GM12878 (cell line): ENCODE results near the gene TMEM19. TPM values are rescaled to one million over a fixed set of nuclear protein-coding genes. Genes with fewer than 3 reads are reported as not detected.

Experiments
- ATAC-seq: fragments of 200-7000 bp; cut with Tn5 transposase; 3 replicates; pipeline ENCODE4 v1.9.1; 2020; ENCODE audit warnings: mild to moderate bottlenecking, moderate library complexity
- BruUV-seq: library from RNA; stranded (reverse); fragments of 400-500 nt; replicated peaks from 2 replicates; lab custom pipeline; 2021; lab: Mats Ljungman, UMichigan
- CTCF ChIA-PET: fragments of 300-600 bp; sonication (Branson Sonifier 250); formaldehyde crosslinking; extraction: SDS; loops from one replicate; lab custom pipeline; 2021; ENCODE audit warnings: inconsistent platforms; lab: Yijun Ruan, JAX
- POLR2A ChIA-PET: fragments of 350-600 bp; formaldehyde crosslinking; extraction: SDS; loops from one replicate; lab custom pipeline; 2021; ENCODE audit warnings: inconsistent platforms; lab: Charles Lee
- RAD21 ChIA-PET: fragments of 300-600 bp; sonication (Branson Sonifier 250); formaldehyde crosslinking; loops from one replicate; lab custom pipeline; 2023; ENCODE audit warnings: antibody characterized with exemption; ENCODE audit not compliant: unreplicated experiment; lab: Charles Lee
- SMC1A ChIA-PET: fragments of 300-600 bp; sonication (Branson Sonifier 250); formaldehyde crosslinking; loops from one replicate; lab custom pipeline; 2023; ENCODE audit not compliant: unreplicated experiment, uncharacterized antibody; lab: Charles Lee
- DNase-seq: peaks from one replicate; pipeline ENCODE4 v3.0.0-alpha.2; 2011; ENCODE audit warnings: low read depth, low spot score
- FAIRE-seq: peaks from 3 replicates; lab custom pipeline; 2011; peaks lifted over from hg19 to GRCh38; lab: Jason Lieb, UNC
- H2AFZ ChIP-seq: 2 replicates; pipeline ENCODE4 v1.6.0; 2011; ENCODE audit warnings: low read depth, low read length, control low read depth; ENCODE audit not compliant: control insufficient read depth
- H3K27ac ChIP-seq: 2 replicates; pipeline ENCODE4 v1.5.1; 2011; ENCODE audit warnings: control low read depth; ENCODE audit not compliant: control insufficient read depth, insufficient read depth
- H3K27me3 ChIP-seq, 2 experiments: replicated peaks in 1 of 2; 2 replicates each; pipeline versions ENCODE4 v1.6.0 to v1.6.1; 2011; ENCODE audit warnings: low read length in 1 of 2; ENCODE audit not compliant: control insufficient read depth in 2 of 2, insufficient read depth in 2 of 2
- H3K36me3 ChIP-seq, 2 experiments: 2 replicates each; pipeline ENCODE4 v1.5.1; 2011; ENCODE audit warnings: low read length in 1 of 2; ENCODE audit not compliant: control insufficient read depth in 2 of 2, insufficient read depth in 2 of 2
- H3K4me1 ChIP-seq: 2 replicates; pipeline ENCODE4 v1.6.1; 2011; ENCODE audit warnings: mild to moderate bottlenecking, low read length, moderate library complexity, mixed read lengths; ENCODE audit not compliant: control insufficient read depth, insufficient read depth
- H3K4me2 ChIP-seq: 2 replicates; pipeline ENCODE4 v1.6.0; 2011; ENCODE audit warnings: control low read depth; ENCODE audit not compliant: control insufficient read depth, insufficient read depth
- H3K4me3 ChIP-seq: fragments of 200-600 bp; sonication (generic); 2 replicates; pipeline ENCODE4 v1.5.1; 2016
- H3K79me2 ChIP-seq: 2 replicates; pipeline ENCODE4 v1.6.0; 2011; ENCODE audit warnings: low read length; ENCODE audit not compliant: control insufficient read depth, insufficient read depth
- H3K9ac ChIP-seq: 2 replicates; pipeline ENCODE4 v1.8.0; 2011; ENCODE audit warnings: low read length, control low read depth, mixed read lengths; ENCODE audit not compliant: control insufficient read depth, insufficient read depth
- H3K9me3 ChIP-seq: replicated peaks from 3 replicates; pipeline ENCODE4 v1.5.1; 2011; ENCODE audit warnings: mild to moderate bottlenecking, low read length; ENCODE audit not compliant: control insufficient read depth, insufficient read depth
- H4K20me1 ChIP-seq: 2 replicates; pipeline ENCODE4 v1.6.0; 2011; ENCODE audit not compliant: control insufficient read depth, insufficient read depth
- ATF3 ChIP-seq: IDR thresholded peaks from 2 replicates; pipeline ENCODE4 v1.6.1; 2011; ENCODE audit warnings: low read depth, mild to moderate bottlenecking, low read length, moderate library complexity, borderline replicate concordance; ENCODE audit errors: extremely low read depth
- BHLHE40 ChIP-seq, 2 experiments: fragments of 450-650 bp in 1 of 2; IDR thresholded peaks; 2 replicates each; pipeline ENCODE4 v1.6.1; 2011 to 2017; ENCODE audit warnings: low read depth in 2 of 2, borderline replicate concordance in 1 of 2, improper control_type of control experiment in 1 of 2, low read length in 1 of 2, mild to moderate bottlenecking in 1 of 2
- CBX3 ChIP-seq: fragments of 200-600 bp; sonication (generic); IDR thresholded peaks from 2 replicates; pipeline ENCODE4 v1.6.1; 2016; ENCODE audit warnings: low read depth, borderline replicate concordance
- CHD4 ChIP-seq: fragments of 200-600 bp; sonication (generic); IDR thresholded peaks from 2 replicates; pipeline ENCODE4 v1.6.1; 2016; ENCODE audit warnings: mild to moderate bottlenecking
- EZH2 ChIP-seq: IDR thresholded peaks from 2 replicates; pipeline ENCODE4 v1.6.1; 2012; ENCODE audit warnings: low read depth, mild to moderate bottlenecking, control low read depth, inconsistent platforms, low read length, borderline replicate concordance; ENCODE audit not compliant: control insufficient read depth
- HDAC2 ChIP-seq: fragments of 200-600 bp; sonication (generic); IDR thresholded peaks from 2 replicates; pipeline ENCODE4 v1.6.1; 2017
- KDM1A ChIP-seq: fragments of 200-600 bp; sonication (generic); IDR thresholded peaks from 2 replicates; pipeline ENCODE4 v1.6.1; 2016; ENCODE audit warnings: borderline replicate concordance
- MTA2 ChIP-seq: fragments of 450-650 bp; IDR thresholded peaks from 2 replicates; pipeline ENCODE4 v1.6.1; 2016; ENCODE audit warnings: low read depth, mild to moderate bottlenecking, moderate library complexity
- POLR2AphosphoS5 ChIP-seq: IDR thresholded peaks from 2 replicates; pipeline ENCODE4 v1.6.1; 2011; ENCODE audit warnings: mild to moderate bottlenecking, low read length, inconsistent platforms
- RAD51 ChIP-seq: fragments of 450-650 bp; IDR thresholded peaks from 2 replicates; pipeline ENCODE4 v1.6.1; 2016; ENCODE audit warnings: moderate library complexity, mild to moderate bottlenecking, inconsistent platforms
- RFX5 ChIP-seq: IDR thresholded peaks from 2 replicates; pipeline ENCODE4 v1.6.1; 2011; ENCODE audit warnings: low read depth, low read length, improper control_type of control experiment
- SMARCA5 ChIP-seq: fragments of 450-650 bp; IDR thresholded peaks from 2 replicates; pipeline ENCODE4 v1.6.1; 2017; ENCODE audit warnings: mild to moderate bottlenecking
- SUPT20H ChIP-seq: IDR thresholded peaks from 2 replicates; pipeline ENCODE4 v1.6.1; 2011; ENCODE audit warnings: low read depth, mild to moderate bottlenecking, low read length, moderate library complexity, borderline replicate concordance; ENCODE audit not compliant: control insufficient read depth
- ZNF274 ChIP-seq: IDR thresholded peaks from one replicate; pipeline ENCODE4 v1.8.0; 2011; ENCODE audit not compliant: insufficient read length, insufficient read depth
- ZNF687 ChIP-seq: fragments of 450-650 bp; IDR thresholded peaks from 2 replicates; pipeline ENCODE4 v1.6.1; 2017; ENCODE audit warnings: mild to moderate bottlenecking, moderate library complexity
- WGBS: methylation state at CpG from one replicate; pipeline ENCODE4 v1.1.6; 2016; ENCODE audit warnings: low lambda C conversion rate; ENCODE audit not compliant: insufficient replicate concordance, insufficient coverage; ENCODE audit errors: missing lambda C conversion rate; 5-methylcytosine and 5-hydroxymethylcytosine counted together
- in situ Hi-C: fragments of 300-500 bp; cut with MboI; formaldehyde crosslinking; loops from 9 replicates; pipeline ENCODE4 v1.14.3; 2018; ENCODE audit warnings: mixed read lengths
- intact Hi-C: fragments of 100-400 bp; cut with micrococcal nuclease; formaldehyde crosslinking; loops from one replicate; pipeline ENCODE4 v1.14.2; 2022; ENCODE audit not compliant: unreplicated experiment
- polyA plus RNA-seq, 11 experiments: library from polyadenylated mRNA; depleted of rRNA in 4 of 11; unstranded in 6 of 11; stranded (reverse) in 5 of 11; fragments of >200 nt; fragmentation: Nextera tagmentation in 4 of 11; fragmentation: Illumina TruSeq in 1 of 11; extraction: Ambion mirVana in 4 of 11; extraction: Trizol in 1 of 11; gene quantifications; 1 replicate in 1 of 11; 2 replicates in 10 of 11; pipeline versions ENCODE4 v1.2.1 to v1.2.3, GENCODE V29; 2011 to 2016; ENCODE audit warnings: inconsistent platforms in 2 of 11, missing spikeins in 2 of 11, low read depth in 1 of 11
- total RNA-seq, 4 experiments: library from RNA; depleted of rRNA in 3 of 4; stranded (reverse); fragments of >200 nt in 3 of 4; fragmentation: Illumina TruSeq in 1 of 4; extraction: Trizol in 1 of 4; gene quantifications; 2 replicates each; pipeline versions ENCODE4 v1.2.1 to v1.2.3, GENCODE V29; 2013 to 2021
- TF ChIP-seq, protein P1 (sequence below): fragments of 450-650 bp; IDR thresholded peaks from 2 replicates; pipeline ENCODE4 v1.6.1; 2017; ENCODE audit warnings: borderline replicate concordance
- TF ChIP-seq, protein P2 (sequence below): fragments of 450-650 bp; IDR thresholded peaks from 2 replicates; pipeline ENCODE4 v1.6.1; 2017; ENCODE audit warnings: antibody characterized with exemption, mild to moderate bottlenecking, moderate library complexity

The TMEM19 gene
- total and polyA plus RNA-seq, 10 of the 15 experiments (the other 5 are each of a cell fraction or from before 2014, with no cell fraction given) = 26.7 to 54.9 (median 39.3) TPM

- ATAC-seq (no peak), FAIRE-seq (no peak), DNase-seq (no peak)
- ChIA-PET CTCF (interaction anchor here (1.4 to 5.7 kb wide), 2 partner anchors 9 to 100 kb away, joined by 6 to 40 read pairs; no protein-coding TSS in a partner anchor), SMC1A (no interaction called here), POLR2A (no interaction called here), RAD21 (no interaction called here)
- H2AFZ ChIP-seq = no peak overlapping the region
- no peaks in the 10 kb centered on the region for H3K9me3 ChIP-seq
- no peaks in the 10 kb centered on the region for H4K20me1 ChIP-seq
- BruUV-seq = no TSS peak
- no peaks in the 10 kb centered on the region for H3K79me2 ChIP-seq
- H3K36me3 ChIP-seq = no peaks in the 10 kb centered on the region
- intact Hi-C loops (no loop called here), in situ Hi-C loops (loop anchor here (25.0 kb wide), 1 partner anchor 1000 kb away; no protein-coding TSS in a partner anchor)
- 5% methylated on average over 1 of the region's 1 CpG for WGBS
- H3K27me3 ChIP-seq = no peaks in the 10 kb centered on the region
- H3K4me1 ChIP-seq = no peaks in the 10 kb centered on the region
- no peak overlapping the region for H3K4me2 ChIP-seq
- no peak overlapping the region for H3K9ac ChIP-seq
- no peak overlapping the region for H3K27ac ChIP-seq
- no peak overlapping the region for H3K4me3 ChIP-seq
- TF ChIP-seq BHLHE40 (IDR thresholded peaks at IDR 0.05; ENCODE audit: borderline replicate concordance in 1 of 2, low read depth in 2 of 2, low read length in 1 of 2) (no peak), HDAC2 (no peak), ZNF687 (no peak), ZNF274 (no peak), RAD51 (no peak), MTA2 (no peak), SUPT20H (no peak), CHD4 (no peak), KDM1A (no peak), POLR2AphosphoS5 (no peak), CBX3 (no peak), EZH2 (no peak), SMARCA5 (no peak), RFX5 (no peak), ATF3 (no peak)
- TF ChIP-seq, protein P1, sequence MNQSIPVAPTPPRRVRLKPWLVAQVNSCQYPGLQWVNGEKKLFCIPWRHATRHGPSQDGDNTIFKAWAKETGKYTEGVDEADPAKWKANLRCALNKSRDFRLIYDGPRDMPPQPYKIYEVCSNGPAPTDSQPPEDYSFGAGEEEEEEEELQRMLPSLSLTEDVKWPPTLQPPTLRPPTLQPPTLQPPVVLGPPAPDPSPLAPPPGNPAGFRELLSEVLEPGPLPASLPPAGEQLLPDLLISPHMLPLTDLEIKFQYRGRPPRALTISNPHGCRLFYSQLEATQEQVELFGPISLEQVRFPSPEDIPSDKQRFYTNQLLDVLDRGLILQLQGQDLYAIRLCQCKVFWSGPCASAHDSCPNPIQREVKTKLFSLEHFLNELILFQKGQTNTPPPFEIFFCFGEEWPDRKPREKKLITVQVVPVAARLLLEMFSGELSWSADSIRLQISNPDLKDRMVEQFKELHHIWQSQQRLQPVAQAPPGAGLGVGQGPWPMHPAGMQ = no peak
- TF ChIP-seq, protein P2, sequence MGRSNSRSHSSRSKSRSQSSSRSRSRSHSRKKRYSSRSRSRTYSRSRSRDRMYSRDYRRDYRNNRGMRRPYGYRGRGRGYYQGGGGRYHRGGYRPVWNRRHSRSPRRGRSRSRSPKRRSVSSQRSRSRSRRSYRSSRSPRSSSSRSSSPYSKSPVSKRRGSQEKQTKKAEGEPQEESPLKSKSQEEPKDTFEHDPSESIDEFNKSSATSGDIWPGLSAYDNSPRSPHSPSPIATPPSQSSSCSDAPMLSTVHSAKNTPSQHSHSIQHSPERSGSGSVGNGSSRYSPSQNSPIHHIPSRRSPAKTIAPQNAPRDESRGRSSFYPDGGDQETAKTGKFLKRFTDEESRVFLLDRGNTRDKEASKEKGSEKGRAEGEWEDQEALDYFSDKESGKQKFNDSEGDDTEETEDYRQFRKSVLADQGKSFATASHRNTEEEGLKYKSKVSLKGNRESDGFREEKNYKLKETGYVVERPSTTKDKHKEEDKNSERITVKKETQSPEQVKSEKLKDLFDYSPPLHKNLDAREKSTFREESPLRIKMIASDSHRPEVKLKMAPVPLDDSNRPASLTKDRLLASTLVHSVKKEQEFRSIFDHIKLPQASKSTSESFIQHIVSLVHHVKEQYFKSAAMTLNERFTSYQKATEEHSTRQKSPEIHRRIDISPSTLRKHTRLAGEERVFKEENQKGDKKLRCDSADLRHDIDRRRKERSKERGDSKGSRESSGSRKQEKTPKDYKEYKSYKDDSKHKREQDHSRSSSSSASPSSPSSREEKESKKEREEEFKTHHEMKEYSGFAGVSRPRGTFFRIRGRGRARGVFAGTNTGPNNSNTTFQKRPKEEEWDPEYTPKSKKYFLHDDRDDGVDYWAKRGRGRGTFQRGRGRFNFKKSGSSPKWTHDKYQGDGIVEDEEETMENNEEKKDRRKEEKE = no peak
These were observed 51.3 kb downstream of the TMEM19 start for GRCh38 chr12:71737197-71737596.
